SK-N-SH (cell line): ENCODE data around the gene SMIM24. TPM values are rescaled to one million over a fixed set of nuclear protein-coding genes. Genes with fewer than 3 reads are reported as not detected.

Source experiments
- CTCF ChIA-PET: fragments of 300-600, 350-600 bp; formaldehyde crosslinking; extraction: SDS; loops from one replicate; lab custom pipeline; 2021; lab: Yijun Ruan, JAX
- POLR2A ChIA-PET: fragments of 350-600 bp; sonication (Branson Sonifier 250); formaldehyde crosslinking; extraction: SDS; loops from one replicate; lab custom pipeline; 2020; ENCODE audit warnings: antibody characterized with exemption, inconsistent platforms; lab: Yijun Ruan, JAX
- DNase-seq: peaks from one replicate; pipeline ENCODE4 v3.0.0; 2012
- H2AFZ ChIP-seq: fragments of 200-600 bp; sonication (generic); 2 replicates; pipeline ENCODE4 v1.8.1; 2016; ENCODE audit warnings: antibody characterized with exemption, mild to moderate bottlenecking, low read depth
- H3F3A ChIP-seq: fragments of 200-600 bp; sonication (generic); replicated peaks from 2 replicates; pipeline ENCODE3; 2016; ENCODE audit warnings: antibody characterized with exemption, mild to moderate bottlenecking; ENCODE audit not compliant: insufficient read depth
- H3K27ac ChIP-seq, 2 experiments: fragments of 200-500 bp in 1 of 2; fragments of 200-600 bp in 1 of 2; sonication (Bioruptor generic) in 1 of 2; sonication (generic), shearing (Covaris generic) in 1 of 2; 2 replicates each; pipeline versions ENCODE4 v1.5.1 to v1.6.1; 2014 to 2016; ENCODE audit warnings: low read depth in 2 of 2, inconsistent platforms in 1 of 2, low read length in 1 of 2, mild to moderate bottlenecking in 1 of 2, mixed read lengths in 1 of 2
- H3K27me3 ChIP-seq: fragments of 200-600 bp; sonication (generic), shearing (Covaris generic); 2 replicates; pipeline ENCODE4 v1.6.1; 2016; ENCODE audit warnings: mixed run types; ENCODE audit not compliant: insufficient read depth
- H3K36me3 ChIP-seq, 2 experiments: fragments of 200-500 bp in 1 of 2; fragments of 200-600 bp in 1 of 2; sonication (Bioruptor generic) in 1 of 2; sonication (generic) in 1 of 2; replicated peaks in 1 of 2; 2 replicates each; pipeline versions ENCODE3 to v1.5.1; 2014 to 2016; ENCODE audit warnings: low read length in 1 of 2, mild to moderate bottlenecking in 1 of 2; ENCODE audit not compliant: insufficient read depth in 2 of 2, control insufficient read depth in 1 of 2
- H3K4me1 ChIP-seq, 2 experiments: fragments of 200-500 bp in 1 of 2; fragments of 200-600 bp in 1 of 2; sonication (Bioruptor generic) in 1 of 2; sonication (generic), shearing (Covaris generic) in 1 of 2; 2 replicates each; pipeline versions ENCODE4 v1.5.1 to v1.6.1; 2014 to 2016; ENCODE audit warnings: low read depth in 1 of 2, low read length in 1 of 2, mixed run types in 1 of 2; ENCODE audit not compliant: insufficient read depth in 2 of 2, control insufficient read depth in 1 of 2
- H3K4me2 ChIP-seq: fragments of 200-600 bp; sonication (generic), shearing (Covaris generic); 2 replicates; pipeline ENCODE4 v1.6.1; 2017; ENCODE audit warnings: mixed run types
- H3K4me3 ChIP-seq, 2 experiments: fragments of 200-500 bp in 1 of 2; fragments of 200-600 bp in 1 of 2; sonication (Bioruptor generic) in 1 of 2; sonication (generic), shearing (Covaris generic) in 1 of 2; 2 replicates each; pipeline versions ENCODE4 v1.5.1 to v1.8.1; 2014 to 2016; ENCODE audit warnings: low read depth in 2 of 2, inconsistent platforms in 1 of 2, low read length in 1 of 2, mild to moderate bottlenecking in 1 of 2, mixed read lengths in 1 of 2, moderate library complexity in 1 of 2
- H3K79me2 ChIP-seq: fragments of 200-600 bp; sonication (generic); 2 replicates; pipeline ENCODE4 v1.8.1; 2017; ENCODE audit warnings: mild to moderate bottlenecking; ENCODE audit not compliant: insufficient read depth
- H3K9ac ChIP-seq: fragments of 200-600 bp; sonication (generic); 2 replicates; pipeline ENCODE4 v1.6.1; 2017; ENCODE audit warnings: mixed run types
- H3K9me2 ChIP-seq: fragments of 200-600 bp; sonication (generic); 2 replicates; pipeline ENCODE4 v1.6.1; 2017; ENCODE audit warnings: mixed run types
- H3K9me3 ChIP-seq: fragments of 200-600 bp; sonication (generic); 2 replicates; pipeline ENCODE4 v1.6.1; 2017; ENCODE audit warnings: mixed run types, mild to moderate bottlenecking, moderate library complexity
- H4K20me1 ChIP-seq: fragments of 200-600 bp; sonication (generic); 2 replicates; pipeline ENCODE4 v1.6.1; 2017; ENCODE audit warnings: mild to moderate bottlenecking, mixed run types; ENCODE audit not compliant: insufficient read depth
- CTCF ChIP-seq: fragments of 200-600 bp; sonication (generic); IDR thresholded peaks from 2 replicates; pipeline ENCODE4 v1.6.1; 2017; ENCODE audit warnings: antibody characterized with exemption, mild to moderate bottlenecking, moderate library complexity
- EZH2phosphoT487 ChIP-seq: fragments of 200-600 bp; sonication (generic); IDR thresholded peaks from 2 replicates; pipeline ENCODE4 v1.6.1; 2017; ENCODE audit warnings: low read depth, mixed run types, mild to moderate bottlenecking, antibody characterized with exemption, moderate library complexity, borderline replicate concordance
- FOXJ3 ChIP-seq: sonication (generic); formaldehyde crosslinking; IDR thresholded peaks from 2 replicates; pipeline ENCODE4 v1.5.1; 2020; ENCODE audit warnings: mild to moderate bottlenecking, missing genetic modification reagents
- GABPA ChIP-seq: IDR thresholded peaks from 2 replicates; pipeline ENCODE4 v1.4.0; 2012; ENCODE audit warnings: low read depth, mild to moderate bottlenecking
- MAX ChIP-seq: IDR thresholded peaks from 2 replicates; pipeline ENCODE4 v1.4.0; 2012; ENCODE audit warnings: low read depth
- MEF2A ChIP-seq: IDR thresholded peaks from 2 replicates; pipeline ENCODE4 v1.4.0; 2012; ENCODE audit warnings: low read depth, borderline replicate concordance
- POLR2AphosphoS5 ChIP-seq: IDR thresholded peaks from 2 replicates; pipeline ENCODE4 v1.6.1; 2012; ENCODE audit warnings: low read depth, low read length
- RAD21 ChIP-seq: IDR thresholded peaks from 2 replicates; pipeline ENCODE4 v1.6.1; 2012; ENCODE audit warnings: mild to moderate bottlenecking, low read length
- RCOR1 ChIP-seq: fragments of 150-350 bp; IDR thresholded peaks from 2 replicates; pipeline ENCODE4 v1.6.1; 2017; ENCODE audit warnings: antibody characterized with exemption, low read length
- REST ChIP-seq: IDR thresholded peaks from 2 replicates; pipeline ENCODE4 v1.6.1; 2012; ENCODE audit warnings: mild to moderate bottlenecking, low read depth, low read length, moderate library complexity
- SMC3 ChIP-seq: IDR thresholded peaks from 2 replicates; pipeline ENCODE4 v1.6.1; 2012; ENCODE audit warnings: low read depth, low read length, improper control_type of control experiment
- TAF1 ChIP-seq: IDR thresholded peaks from 2 replicates; pipeline ENCODE4 v1.6.1; 2012; ENCODE audit warnings: low read depth, mild to moderate bottlenecking, low read length, moderate library complexity, borderline replicate concordance
- YY1 ChIP-seq: IDR thresholded peaks from 2 replicates; pipeline ENCODE4 v1.4.0; 2012; ENCODE audit warnings: low read depth, mild to moderate bottlenecking
- WGBS: methylation state at CpG from one replicate; pipeline ENCODE4 v1.1.6; 2017; ENCODE audit warnings: low lambda C conversion rate; 5-methylcytosine and 5-hydroxymethylcytosine counted together
- polyA plus RNA-seq, 3 experiments: library from polyadenylated mRNA; depleted of rRNA; stranded (reverse); fragments of >200 nt; gene quantifications; 2 replicates each; pipeline ENCODE4 v1.2.3, GENCODE V29; 2012

The SMIM24 gene
- polyA plus RNA-seq, 1 of the 3 experiments (the other 2 are of a cell fraction): 0.12 TPM

- TF ChIP-seq RAD21 (peak; percentile 50), CTCF (peak; percentile 45), REST (no peak), SMC3 (peak; percentile 29; the same call in 1 of the 2 replicates)
- Histone ChIP-seq H3K9ac (no peak overlapping the region), H3K4me2 (no peak overlapping the region), H4K20me1 (peaks cover 12% of the 10 kb centered on the region; the same call in 1 of the 2 replicates), H3K9me2 (no peaks in the 10 kb centered on the region), H3K79me2 (peaks cover 54% of the 10 kb centered on the region), H3K9me3 (no peaks in the 10 kb centered on the region), H3K27me3 (no peaks in the 10 kb centered on the region), H2AFZ (no peak overlapping the region), H3K4me1 (peaks cover 0 to 41% of the 10 kb centered on the region in 2 experiments; a peak in 1 of 4 replicates), H3K27ac (peak overlapping the region in 1 of 2 experiments; percentile 1; a peak in 1 of 4 replicates), H3F3A (peaks cover 8% of the 10 kb centered on the region), H3K36me3 (peaks cover 16 to 23% of the 10 kb centered on the region in 2 experiments), H3K4me3 (no peak overlapping the region)
- DNase-seq: peak; percentile 67
- POLR2A ChIA-PET: no interaction called here
- CTCF ChIA-PET: interaction anchor here (0.6 to 2.9 kb wide), 10 partner anchors 9 to 110 kb away, joined by 3 to 20 read pairs (median 4); no protein-coding TSS in a partner anchor
- 89% methylated on average over 12 of the region's 13 CpGs for WGBS
These were observed 40.2 kb downstream of the SMIM24 start for GRCh38 chr19:3440082-3440481.

GRCh38 chr19:3434630-3435553 is 45.4 kb downstream of the SMIM24 start:
- H3K79me2 ChIP-seq: peaks cover 41% of the 10 kb centered on the region
- H3K36me3 ChIP-seq: peaks cover 15 to 24% of the 10 kb centered on the region in 2 experiments
- ChIA-PET POLR2A (interaction anchor here (1.6 kb wide), 1 partner anchor 12 kb away, joined by 5 read pairs; no protein-coding TSS in a partner anchor), CTCF (interaction anchor here (0.7 kb wide), 1 partner anchor 22 kb away, joined by 3 read pairs; no protein-coding TSS in a partner anchor)
- H3K9ac ChIP-seq: peak overlapping the region; percentile 63; the same call in 1 of the 2 replicates
- peaks cover 0 to 8% of the 10 kb centered on the region in 2 experiments; a peak in 1 of 4 replicates for H3K4me1 ChIP-seq
- H3F3A ChIP-seq: no peaks in the 10 kb centered on the region
- peak overlapping the region; percentile 89 for H2AFZ ChIP-seq
- no peaks in the 10 kb centered on the region for H3K9me2 ChIP-seq
- peak overlapping the region; percentile 79 for H3K4me2 ChIP-seq
- no peaks in the 10 kb centered on the region for H3K9me3 ChIP-seq
- peak overlapping the region; percentile 91 to 95 for H3K27ac ChIP-seq
- peak overlapping the region; percentile 48 to 58 for H3K4me3 ChIP-seq
- WGBS: 11% methylated on average over 15 of the region's 67 CpGs
- peak; percentile 97 for DNase-seq
- peaks cover 3% of the 10 kb centered on the region; the same call in 1 of the 2 replicates for H4K20me1 ChIP-seq
- no peaks in the 10 kb centered on the region for H3K27me3 ChIP-seq
- TF ChIP-seq REST (no peak), MAX (peak; percentile 91), GABPA (peak; percentile 93), TAF1 (no peak), RAD21 (no peak), MEF2A (no peak), YY1 (peak; percentile 68), POLR2AphosphoS5 (peak; percentile 62), RCOR1 (no peak), FOXJ3 (no peak; the same call in 1 of the 2 replicates), EZH2phosphoT487 (no peak)
